Upper lobe of right lung (tissue), 1 donor: ENCODE measurements around the gene CCNK. TPM values are rescaled to one million over a fixed set of nuclear protein-coding genes. Genes with fewer than 3 reads are reported as not detected.

ENCODE experiments used
- ATAC-seq: fragments of 200-7000 bp; cut with Tn5 transposase; one replicate; pipeline ENCODE4 v1.9.1; 2020; ENCODE audit warnings: mild to moderate bottlenecking, moderate library complexity
- DNase-seq: peaks from one replicate; pipeline ENCODE4 v3.0.0-alpha.2; 2020
- H3K27ac ChIP-seq: fragments of 200-600 bp; one replicate; pipeline ENCODE4 v1.8.0; 2022
- H3K27me3 ChIP-seq: fragments of 200-600 bp; one replicate; pipeline ENCODE4 v1.8.0; 2022; ENCODE audit warnings: mild to moderate bottlenecking
- H3K36me3 ChIP-seq: fragments of 200-600 bp; one replicate; pipeline ENCODE4 v1.8.0; 2022
- H3K4me1 ChIP-seq: fragments of 200-600 bp; one replicate; pipeline ENCODE4 v1.8.0; 2022
- H3K4me3 ChIP-seq: fragments of 200-600 bp; one replicate; pipeline ENCODE4 v1.8.0; 2022; ENCODE audit warnings: mild to moderate bottlenecking
- H3K9me3 ChIP-seq: fragments of 200-600 bp; one replicate; pipeline ENCODE4 v1.8.0; 2022
- intact Hi-C: fragments of 100-400 bp; cut with DNase I; formaldehyde crosslinking; loops from one replicate; pipeline ENCODE4 v1.11.0; 2022
- total RNA-seq: library from RNA; stranded (reverse); fragmentation: NEBNext Ultra II Directional; extraction: Animal tissue kit (Norgen Biotek cat#: 25700); gene quantifications from one replicate; pipeline ENCODE4 v1.2.1, GENCODE V29; 2021
- TF ChIP-seq, protein P1 (sequence below): fragments of 200-600 bp; IDR thresholded peaks from one replicate; pipeline ENCODE4 v1.8.0; 2022; ENCODE audit warnings: antibody characterized with exemption
- donor health status: DM: no; HTN: yes; CAD: no; lungs with severe emphysema.

The CCNK gene
- total RNA-seq, 1 donor from 2014 or later = 48.7 TPM

DNA sequence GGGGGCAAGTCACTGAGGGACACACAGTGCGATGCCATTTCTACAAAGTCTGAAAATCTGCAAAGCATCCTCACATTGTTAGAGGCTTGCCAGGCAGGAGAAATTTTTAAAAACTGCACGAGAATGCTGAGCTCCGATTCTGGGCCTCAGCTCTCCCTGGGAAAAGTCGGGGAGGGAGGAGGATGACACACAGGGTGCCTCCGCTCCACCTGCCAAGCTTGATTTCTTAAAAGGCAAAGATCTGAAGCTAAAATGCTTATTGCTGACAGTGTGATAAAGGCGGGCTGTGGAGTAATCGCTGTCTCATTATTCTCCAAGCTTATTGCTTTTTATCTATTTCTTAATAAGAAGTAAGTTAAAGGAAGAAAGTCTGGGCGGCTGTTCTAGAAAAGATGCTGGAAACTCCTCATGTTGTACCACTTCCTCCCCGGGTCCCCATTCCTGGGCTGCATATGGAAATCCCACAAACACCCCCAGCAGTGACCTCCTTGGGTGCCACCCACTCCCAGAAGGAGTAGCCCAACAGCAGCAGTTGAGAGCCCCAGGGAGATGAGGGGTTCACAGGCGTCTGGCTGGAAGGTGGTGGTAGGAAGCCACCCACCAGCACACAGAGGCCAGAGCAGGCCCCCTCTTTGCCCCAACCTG, 67.8 kb downstream of the CCNK start:
- DNase-seq = no peak
- no peaks in the 10 kb centered on the region for H3K4me1 ChIP-seq
- no peaks in the 10 kb centered on the region for H3K9me3 ChIP-seq
- intact Hi-C loops = no loop called here
- H3K27ac ChIP-seq = no peak overlapping the region
- TF ChIP-seq, protein P1, sequence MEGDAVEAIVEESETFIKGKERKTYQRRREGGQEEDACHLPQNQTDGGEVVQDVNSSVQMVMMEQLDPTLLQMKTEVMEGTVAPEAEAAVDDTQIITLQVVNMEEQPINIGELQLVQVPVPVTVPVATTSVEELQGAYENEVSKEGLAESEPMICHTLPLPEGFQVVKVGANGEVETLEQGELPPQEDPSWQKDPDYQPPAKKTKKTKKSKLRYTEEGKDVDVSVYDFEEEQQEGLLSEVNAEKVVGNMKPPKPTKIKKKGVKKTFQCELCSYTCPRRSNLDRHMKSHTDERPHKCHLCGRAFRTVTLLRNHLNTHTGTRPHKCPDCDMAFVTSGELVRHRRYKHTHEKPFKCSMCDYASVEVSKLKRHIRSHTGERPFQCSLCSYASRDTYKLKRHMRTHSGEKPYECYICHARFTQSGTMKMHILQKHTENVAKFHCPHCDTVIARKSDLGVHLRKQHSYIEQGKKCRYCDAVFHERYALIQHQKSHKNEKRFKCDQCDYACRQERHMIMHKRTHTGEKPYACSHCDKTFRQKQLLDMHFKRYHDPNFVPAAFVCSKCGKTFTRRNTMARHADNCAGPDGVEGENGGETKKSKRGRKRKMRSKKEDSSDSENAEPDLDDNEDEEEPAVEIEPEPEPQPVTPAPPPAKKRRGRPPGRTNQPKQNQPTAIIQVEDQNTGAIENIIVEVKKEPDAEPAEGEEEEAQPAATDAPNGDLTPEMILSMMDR = no peak
- no peak overlapping the region for H3K4me3 ChIP-seq
- no peak for ATAC-seq
- no peaks in the 10 kb centered on the region for H3K36me3 ChIP-seq
- H3K27me3 ChIP-seq = no peaks in the 10 kb centered on the region

DNA sequence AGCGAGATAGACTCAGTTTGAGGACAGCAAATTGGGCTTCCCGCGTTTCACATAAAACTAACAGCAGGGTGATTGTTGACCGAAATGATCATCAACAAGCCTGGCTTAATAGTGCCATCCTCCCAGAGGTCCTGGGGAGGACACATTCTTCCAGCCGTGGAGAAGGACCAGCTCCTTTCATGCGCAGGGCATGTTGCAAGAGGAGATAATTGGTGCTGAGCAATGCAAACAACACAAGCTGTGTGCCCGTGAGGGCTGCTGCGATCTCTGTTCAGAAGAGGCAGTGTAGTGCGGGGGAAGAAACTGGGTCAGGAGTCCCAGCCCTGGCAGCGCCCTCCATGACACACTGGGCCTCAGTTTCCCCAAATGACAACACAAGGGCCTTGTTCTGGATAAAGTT, 68.5 kb downstream of the CCNK start:
- no peaks in the 10 kb centered on the region for H3K9me3 ChIP-seq
- no peak for DNase-seq
- intact Hi-C loops = no loop called here
- no peak overlapping the region for H3K27ac ChIP-seq
- TF ChIP-seq, protein P1 = no peak
- no peaks in the 10 kb centered on the region for H3K36me3 ChIP-seq
- H3K27me3 ChIP-seq = no peaks in the 10 kb centered on the region
- no peak overlapping the region for H3K4me3 ChIP-seq
- H3K4me1 ChIP-seq = no peaks in the 10 kb centered on the region
- no peak for ATAC-seq

DNA sequence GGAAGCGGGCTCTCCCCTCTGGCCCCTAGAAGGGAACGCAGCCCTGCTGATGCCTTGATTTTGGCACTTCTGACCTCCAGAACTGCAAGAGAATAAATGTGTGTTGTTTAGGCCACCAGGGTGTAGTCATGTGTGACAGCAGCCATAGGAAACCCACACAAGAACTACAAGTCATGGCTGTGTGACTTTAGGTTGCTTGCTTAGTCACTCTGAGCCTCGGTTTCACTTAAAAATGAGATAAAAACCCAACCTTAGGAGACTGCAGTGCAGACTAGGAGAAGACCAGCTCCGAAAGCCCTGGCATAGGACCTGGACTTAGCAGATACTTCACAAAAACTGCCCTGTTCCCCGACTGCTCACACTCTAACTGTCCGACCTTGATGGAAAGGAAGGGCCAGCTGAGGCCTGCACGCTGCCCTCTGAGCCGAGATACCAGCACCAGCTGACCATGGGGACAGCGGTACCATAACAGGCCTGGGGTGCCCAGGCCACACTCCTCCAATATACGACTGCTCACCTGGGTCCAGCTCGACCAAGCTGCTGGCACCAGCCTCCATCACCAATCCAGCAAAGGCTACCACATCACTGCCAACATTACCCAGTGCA, 69.3 kb downstream of the CCNK start:
- Histone ChIP-seq H3K9me3 (no peaks in the 10 kb centered on the region), H3K4me1 (no peaks in the 10 kb centered on the region), H3K36me3 (no peaks in the 10 kb centered on the region), H3K27me3 (no peaks in the 10 kb centered on the region), H3K4me3 (no peak overlapping the region), H3K27ac (no peak overlapping the region)
- DNase-seq (no peak), ATAC-seq (no peak)
- intact Hi-C loops = no loop called here
- TF ChIP-seq, protein P1 = no peak

DNA sequence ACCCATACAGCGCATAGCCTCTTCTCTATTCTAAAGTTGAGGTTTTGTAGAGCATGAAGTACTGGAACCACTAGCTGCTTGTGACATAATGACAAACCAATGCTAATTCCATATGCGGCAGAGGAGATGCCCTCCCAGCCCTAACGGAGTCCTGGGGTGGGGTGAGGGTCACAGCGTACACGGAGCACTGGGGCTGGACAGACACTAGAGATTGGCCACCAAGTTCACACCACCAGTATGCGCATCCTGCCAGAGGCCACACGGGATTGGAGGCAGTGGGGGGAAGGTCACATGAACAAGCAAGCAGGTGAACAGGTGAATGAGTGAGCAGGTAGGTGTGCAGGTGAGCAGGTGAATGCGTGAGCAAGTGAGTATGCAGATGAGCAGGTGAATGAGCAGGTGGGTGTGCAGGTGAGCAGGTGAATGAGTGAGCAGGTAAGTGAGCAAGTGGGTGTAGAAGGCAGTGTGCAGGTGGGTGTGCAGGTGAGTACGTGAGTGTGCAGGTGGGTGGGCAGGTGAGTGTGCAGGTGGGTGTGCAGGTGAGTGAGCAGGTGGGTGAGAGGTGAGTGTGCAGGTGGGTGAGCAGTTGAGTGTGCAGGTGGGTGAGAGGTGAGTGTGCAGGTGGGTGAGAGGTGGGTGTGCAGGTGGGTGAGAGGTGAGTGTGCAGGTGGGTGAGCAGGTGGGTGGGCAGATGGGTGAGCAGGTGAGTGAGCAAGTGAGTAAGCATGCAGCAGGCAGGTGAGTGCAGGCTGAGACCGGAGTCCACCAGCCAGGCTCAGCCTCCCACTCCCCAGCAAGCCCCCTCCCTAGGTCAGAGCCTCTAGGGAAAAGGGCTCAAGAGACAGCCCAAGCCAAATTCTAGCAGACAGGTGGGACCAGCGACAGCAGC, 70.1 kb downstream of the CCNK start:
- ATAC-seq (no peak), DNase-seq (no peak)
- Histone ChIP-seq H3K36me3 (no peaks in the 10 kb centered on the region), H3K4me3 (no peak overlapping the region), H3K4me1 (no peaks in the 10 kb centered on the region), H3K9me3 (no peaks in the 10 kb centered on the region), H3K27ac (no peak overlapping the region), H3K27me3 (no peaks in the 10 kb centered on the region)
- TF ChIP-seq, protein P1 = no peak
- intact Hi-C loops = no loop called here

DNA sequence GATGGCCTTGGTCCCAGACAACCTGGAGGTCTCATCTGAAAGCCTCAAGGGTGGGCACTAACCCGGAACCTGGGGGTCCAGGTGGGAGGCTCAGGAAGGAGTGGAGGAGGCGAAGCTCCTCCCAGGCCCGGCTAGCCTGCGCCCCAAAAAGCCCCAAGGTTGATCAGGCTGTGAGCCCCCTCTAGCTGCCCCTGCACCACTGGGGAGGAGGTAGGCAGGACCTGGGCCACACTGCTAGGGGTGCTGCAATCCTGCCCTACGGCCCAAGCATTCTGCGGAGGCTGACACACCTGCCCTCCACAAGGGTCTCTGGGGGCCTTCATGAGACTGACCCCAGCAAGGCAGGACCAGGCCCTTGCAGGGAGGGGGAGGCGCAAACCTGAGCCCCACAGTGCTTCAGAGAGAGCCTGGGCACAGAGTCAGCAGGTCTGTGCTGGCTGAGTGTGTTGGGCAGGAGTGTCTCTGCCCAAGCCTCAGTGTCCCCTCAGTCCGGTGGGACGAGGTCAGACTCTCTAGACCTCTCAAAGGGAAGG, 70.9 kb downstream of the CCNK start:
- no peaks in the 10 kb centered on the region for H3K9me3 ChIP-seq
- TF ChIP-seq, protein P1 = no peak
- DNase-seq = no peak
- intact Hi-C loops = no loop called here
- no peak for ATAC-seq
- no peaks in the 10 kb centered on the region for H3K36me3 ChIP-seq
- no peak overlapping the region for H3K27ac ChIP-seq
- no peaks in the 10 kb centered on the region for H3K4me1 ChIP-seq
- no peak overlapping the region for H3K4me3 ChIP-seq
- H3K27me3 ChIP-seq = no peaks in the 10 kb centered on the region
